Endodermal cell (in vitro differentiated cells): ENCODE measurements around the gene DCAF4L1. TPM values are rescaled to one million over a fixed set of nuclear protein-coding genes. Genes with fewer than 3 reads are reported as not detected.

Experiments
- DNase-seq: peaks from one replicate; pipeline ENCODE4 v3.0.0-alpha.2; 2017
- H3K27ac ChIP-seq: 2 replicates; pipeline ENCODE4 v1.5.1; 2013; ENCODE audit warnings: mild to moderate bottlenecking, low read depth, low read length, moderate library complexity
- H3K27me3 ChIP-seq: 2 replicates; pipeline ENCODE4 v1.6.1; 2013; ENCODE audit warnings: mild to moderate bottlenecking, low read length, moderate library complexity; ENCODE audit not compliant: insufficient read depth, control insufficient read depth, poor library complexity, severe bottlenecking
- H3K36me3 ChIP-seq: 2 replicates; pipeline ENCODE4 v1.7.0; 2013; ENCODE audit warnings: mild to moderate bottlenecking, low read length, moderate library complexity; ENCODE audit not compliant: control insufficient read depth, insufficient read depth
- H3K4me1 ChIP-seq: one replicate; pipeline ENCODE4 v1.7.0; 2013; ENCODE audit warnings: low read length; ENCODE audit not compliant: control insufficient read depth, insufficient read depth
- H3K4me3 ChIP-seq: 2 replicates; pipeline ENCODE4 v1.5.1; 2013; ENCODE audit warnings: mild to moderate bottlenecking, low read length, moderate library complexity
- H3K9ac ChIP-seq: 2 replicates; pipeline ENCODE4 v1.6.1; 2013; ENCODE audit warnings: mild to moderate bottlenecking, low read length, moderate library complexity; ENCODE audit not compliant: poor library complexity, severe bottlenecking; ENCODE audit errors: extremely low read depth
- H3K9me3 ChIP-seq: 2 replicates; pipeline ENCODE4 v1.6.1; 2013; ENCODE audit warnings: mild to moderate bottlenecking, low read length, moderate library complexity; ENCODE audit not compliant: control insufficient read depth
- H3K27ac Mint-ChIP-seq: 2 replicates; pipeline ENCODE4 v1.8.0; 2020; ENCODE audit warnings: mixed read lengths
- H3K27me3 Mint-ChIP-seq: 2 replicates; pipeline ENCODE4 v1.8.0; 2021; ENCODE audit warnings: mild to moderate bottlenecking, mixed read lengths; ENCODE audit not compliant: insufficient read depth
- H3K36me3 Mint-ChIP-seq: 2 replicates; pipeline ENCODE4 v1.8.0; 2020; ENCODE audit warnings: low read depth, mixed read lengths
- H3K4me1 Mint-ChIP-seq: 2 replicates; pipeline ENCODE4 v1.8.0; 2020; ENCODE audit warnings: mixed read lengths
- H3K4me3 Mint-ChIP-seq: 2 replicates; pipeline ENCODE4 v1.8.0; 2020; ENCODE audit warnings: mild to moderate bottlenecking, moderate library complexity, mixed read lengths
- H3K9me3 Mint-ChIP-seq: 2 replicates; pipeline ENCODE4 v1.8.0; 2020; ENCODE audit warnings: mild to moderate bottlenecking, mixed read lengths
- CTCF ChIP-seq: fragments of 200-600 bp; sonication (generic); conservative IDR thresholded peaks from 2 replicates; pipeline ENCODE4 v1.5.0; 2021; ENCODE audit warnings: antibody characterized with exemption, mild to moderate bottlenecking
- WGBS, 2 experiments: methylation state at CpG; one replicate each; pipeline versions ENCODE4 v1.1.5 to v1.1.7; 2013; ENCODE audit warnings: missing lambda C conversion rate in 2 of 2, mixed read lengths in 1 of 2; ENCODE audit not compliant: insufficient coverage in 1 of 2, insufficient read length in 1 of 2; 5-methylcytosine and 5-hydroxymethylcytosine counted together
- total RNA-seq, 2 donors: library from RNA; stranded (reverse); fragmentation: NEBNext Ultra II Directional in 1 of 2; extraction: Animal tissue kit (Norgen Biotek cat#: 25700) in 1 of 2; gene quantifications; 2 replicates in 1 of 2; 3 replicates in 1 of 2; pipeline ENCODE4 v1.2.1, GENCODE V29; 2021

The DCAF4L1 gene
- total RNA-seq, 2 donors from 2014 or later: 0.15 to 0.18 TPM

- Mint-ChIP-seq H3K36me3 (peaks cover 51% of the 10 kb centered on the region), H3K4me3 (no peak overlapping the region), H3K27ac (no peak overlapping the region), H3K4me1 (peaks cover 12% of the 10 kb centered on the region), H3K9me3 (no peaks in the 10 kb centered on the region), H3K27me3 (no peaks in the 10 kb centered on the region)
- Histone ChIP-seq H3K36me3 (peaks cover 55% of the 10 kb centered on the region), H3K4me1 (no peaks in the 10 kb centered on the region), H3K27me3 (no peaks in the 10 kb centered on the region), H3K27ac (no peak overlapping the region), H3K4me3 (no peak overlapping the region), H3K9me3 (no peaks in the 10 kb centered on the region), H3K9ac (no peak overlapping the region)
- WGBS, 2 experiments: 70 to 100% methylated on average over 2 to 3 of the region's 3 CpGs
- DNase-seq: no peak
- TF ChIP-seq CTCF: no peak
Measured at GRCh38 chr4:41939016-41939626, 42.4 kb upstream of the DCAF4L1 start.

GRCh38 chr4:41940834-41941233 lies 40.7 kb upstream of the DCAF4L1 start:
- Histone ChIP-seq H3K27me3 (no peaks in the 10 kb centered on the region), H3K27ac (no peak overlapping the region), H3K9me3 (no peaks in the 10 kb centered on the region), H3K4me3 (no peak overlapping the region), H3K4me1 (no peaks in the 10 kb centered on the region), H3K9ac (no peak overlapping the region), H3K36me3 (peaks cover 72% of the 10 kb centered on the region)
- Mint-ChIP-seq H3K36me3 (peaks cover 65% of the 10 kb centered on the region), H3K4me1 (peaks cover 8% of the 10 kb centered on the region), H3K27me3 (no peaks in the 10 kb centered on the region), H3K9me3 (no peaks in the 10 kb centered on the region), H3K4me3 (no peak overlapping the region), H3K27ac (no peak overlapping the region)
- DNase-seq: no peak
- TF ChIP-seq CTCF: no peak

DNA sequence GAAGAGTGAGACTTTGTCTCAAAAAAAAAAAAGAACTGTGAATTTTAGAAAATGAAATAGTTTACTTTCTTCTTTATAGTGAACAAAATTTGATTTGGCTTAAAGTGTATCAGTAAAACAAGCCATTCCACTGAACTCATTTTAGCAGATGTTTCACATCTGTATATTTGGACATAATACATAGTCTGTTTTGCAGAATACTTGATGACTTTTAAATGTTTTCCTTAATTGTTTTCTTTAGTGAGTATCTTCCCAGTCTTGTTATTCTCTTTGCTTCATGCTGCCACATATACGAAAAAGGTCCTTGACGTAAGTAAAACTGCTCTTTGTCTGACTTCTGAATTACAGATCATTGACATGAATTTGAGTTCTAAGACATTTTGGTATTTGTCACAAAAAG lies 38.0 kb upstream of the DCAF4L1 start:
- no peaks in the 10 kb centered on the region for H3K27me3 Mint-ChIP-seq

More for the DNA sequence above, 38.0 kb upstream of the DCAF4L1 start:
- H3K4me3 ChIP-seq: no peak overlapping the region
- H3K9me3 ChIP-seq: no peaks in the 10 kb centered on the region
- H3K27ac ChIP-seq: no peak overlapping the region
- DNase-seq: no peak
- H3K36me3 Mint-ChIP-seq: peaks cover 65% of the 10 kb centered on the region
- H3K4me3 Mint-ChIP-seq: no peak overlapping the region
- 94 to 100% methylated on average over 2 of the region's 2 CpGs for WGBS, 2 experiments
- H3K36me3 ChIP-seq: peaks cover 89% of the 10 kb centered on the region
- H3K4me1 Mint-ChIP-seq: no peaks in the 10 kb centered on the region
- H3K9me3 Mint-ChIP-seq: no peaks in the 10 kb centered on the region
- no peaks in the 10 kb centered on the region for H3K27me3 ChIP-seq
- H3K27ac Mint-ChIP-seq: no peak overlapping the region
- H3K9ac ChIP-seq: no peak overlapping the region
- TF ChIP-seq CTCF: no peak
- H3K4me1 ChIP-seq: no peaks in the 10 kb centered on the region
